NCI-H2029 treated with DMSO at 0.1 percent for 48 hours (cell line): ENCODE measurements around the gene TTC1.
"Not testable (repeated sequence)": the region's sequence is repeated elsewhere in the genome, so short reads cannot be mapped to it uniquely, and the experiment has no call there.

Experiments used
- DNase-seq: peaks from one replicate; lab custom pipeline; 2025; lab: John Stamatoyannopoulos, UW

The TTC1 gene

GRCh38 chr5:159995907-159996306, 13.0 kb upstream of the TTC1 start:
- no peak for DNase-seq

GRCh38 chr5:160001457-160001856, 7.5 kb upstream of the TTC1 start:
- DNase-seq = peak; percentile 43

GRCh38 chr5:160007514-160007913, 1.4 kb upstream of the TTC1 start:
- DNase-seq = no peak

GRCh38 chr5:160008529-160008876, 436 bp upstream of the TTC1 start:
- not testable (repeated sequence) for DNase-seq

GRCh38 chr5:160009591-160009989, 651 bp downstream of the TTC1 start:
- DNase-seq = no peak

- DNase-seq = no peak
Measured at GRCh38 chr5:160011471-160011870, 2.5 kb downstream of the TTC1 start.

- DNase-seq = not testable (repeated sequence)
Measured at GRCh38 chr5:160014197-160014596, 5.3 kb downstream of the TTC1 start.

- no peak for DNase-seq
Measured at GRCh38 chr5:160018945-160019625, 10.1 kb downstream of the TTC1 start.

- no peak for DNase-seq
Measured at GRCh38 chr5:160020266-160020770, 11.4 kb downstream of the TTC1 start.

- no peak for DNase-seq
Measured at GRCh38 chr5:160020964-160021363, 12.0 kb downstream of the TTC1 start.

- DNase-seq = peak; percentile 71
Measured at GRCh38 chr5:160021831-160022446, 13.0 kb downstream of the TTC1 start.

- no peak for DNase-seq
Measured at GRCh38 chr5:160023007-160023907, 14.3 kb downstream of the TTC1 start.

GRCh38 chr5:160023908-160024630, 15.1 kb downstream of the TTC1 start:
- no peak for DNase-seq

GRCh38 chr5:160029004-160029403, 20.1 kb downstream of the TTC1 start:
- DNase-seq = no peak

- DNase-seq = no peak
Measured at GRCh38 chr5:160029540-160030139, 20.7 kb downstream of the TTC1 start.

- no peak for DNase-seq
Measured at GRCh38 chr5:160030631-160031377, 21.9 kb downstream of the TTC1 start.

GRCh38 chr5:160033546-160034252, 24.8 kb downstream of the TTC1 start:
- DNase-seq = no peak

- no peak for DNase-seq
Measured at GRCh38 chr5:160036243-160036642, 27.3 kb downstream of the TTC1 start.

- DNase-seq = no peak
Measured at GRCh38 chr5:160036884-160037283, 27.9 kb downstream of the TTC1 start.

GRCh38 chr5:160039810-160040470, 31.0 kb downstream of the TTC1 start:
- DNase-seq = no peak
